C4-2B (cell line): Measurements from ENCODE around the gene AUH.

Experiments
- CTCF ChIP-seq: fragments of 450-650 bp; conservative IDR thresholded peaks from 2 replicates; pipeline ENCODE4 v1.5.1; 2017; ENCODE audit warnings: mild to moderate bottlenecking
- ZFX ChIP-seq: fragments of 450-650 bp; IDR thresholded peaks from 2 replicates; pipeline ENCODE4 v1.6.1; 2017

- no peak for TF ChIP-seq CTCF
- TF ChIP-seq ZFX: no peak
Observed at GRCh38 chr9:91301161-91301560, 60.6 kb downstream of the AUH start.
